Measurements from ENCODE around the gene CYBC1. TPM values are rescaled to one million over a fixed set of nuclear protein-coding genes. Genes with fewer than 3 reads are reported as not detected.
"Not testable (repeated sequence)": the region's sequence is repeated elsewhere in the genome, so short reads cannot be mapped to it uniquely, and the experiment has no call there.

The CYBC1 gene
- total and polyA plus RNA-seq, 2 donors: 27.2 to 85.3 TPM

DNA sequence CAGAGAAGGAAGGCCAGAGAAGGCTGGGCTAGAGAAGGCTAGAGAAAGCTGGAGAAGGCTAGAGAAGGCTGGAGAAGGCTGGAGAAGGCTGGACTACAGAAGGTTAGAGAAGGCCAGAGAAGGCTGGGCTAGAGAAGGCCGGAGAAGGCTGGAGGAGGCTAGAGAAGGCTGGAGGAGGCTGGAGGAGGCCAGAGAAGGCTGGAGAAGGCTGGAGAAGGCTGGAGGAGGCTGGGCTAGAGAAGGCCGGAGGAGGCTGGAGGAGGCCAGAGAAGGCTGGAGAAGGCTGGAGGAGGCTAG lies 25.7 kb downstream of the CYBC1 start:
- no peak for DNase-seq (ENCODE audit: extremely low spot score)
- Histone ChIP-seq H3K27ac (ENCODE audit: low read depth) (no peak overlapping the region), H3K4me1 (ENCODE audit: insufficient read depth) (no peaks in the 10 kb centered on the region), H3K36me3 (ENCODE audit: insufficient read depth) (no peaks in the 10 kb centered on the region), H3K4me3 (ENCODE audit: low read depth, low read length) (no peak overlapping the region)
- 96% methylated on average over 2 of the region's 2 CpGs for WGBS

DNA sequence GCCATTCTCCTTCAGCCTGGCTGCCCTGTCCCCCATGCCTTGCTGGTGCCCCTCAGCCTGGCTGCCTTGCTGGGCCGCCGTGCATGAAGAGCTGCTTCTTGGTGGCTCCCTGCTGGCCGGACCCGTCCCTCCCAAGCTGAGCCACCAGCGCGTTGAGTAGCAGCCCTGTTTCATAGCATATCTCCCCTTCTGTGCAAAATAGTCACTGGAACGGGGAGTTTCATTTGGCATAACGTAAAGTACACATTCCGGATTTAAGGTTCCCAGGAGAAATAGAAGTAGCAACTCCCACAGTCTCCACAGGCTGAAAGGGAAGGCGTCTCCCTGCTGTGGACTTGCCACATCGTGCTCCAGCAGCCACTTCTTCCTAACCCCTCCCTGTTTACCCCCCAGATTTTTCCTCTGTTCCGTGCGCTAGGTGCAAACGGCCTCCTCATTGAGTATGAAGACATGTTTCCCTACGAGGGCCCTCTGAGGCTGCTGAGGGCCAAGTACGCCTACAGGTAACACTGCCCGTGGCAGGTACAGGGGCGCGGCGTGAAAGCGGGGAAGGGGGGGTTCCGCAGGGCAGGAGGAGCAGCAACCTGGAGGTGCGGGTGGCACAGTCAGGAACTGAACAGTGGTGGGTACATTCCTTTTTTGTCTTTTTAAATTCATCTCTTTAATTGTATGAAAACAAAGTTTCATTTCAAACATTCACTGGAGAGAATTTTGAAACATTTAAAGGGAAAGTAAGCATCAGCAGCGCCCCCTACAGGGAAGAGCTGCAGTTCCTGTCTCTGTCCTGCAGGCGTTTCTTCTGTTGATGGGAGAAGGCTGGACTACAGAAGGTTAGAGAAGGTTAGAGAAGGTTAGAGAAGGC lies 26.3 kb downstream of the CYBC1 start:
- 81% methylated on average over 25 of the region's 25 CpGs for WGBS
- Histone ChIP-seq H3K36me3 (ENCODE audit: insufficient read depth) (no peaks in the 10 kb centered on the region), H3K4me1 (ENCODE audit: insufficient read depth) (no peaks in the 10 kb centered on the region), H3K4me3 (ENCODE audit: low read depth, low read length) (no peak overlapping the region), H3K27ac (ENCODE audit: low read depth) (no peak overlapping the region)
- no peak for DNase-seq (ENCODE audit: extremely low spot score)

DNA sequence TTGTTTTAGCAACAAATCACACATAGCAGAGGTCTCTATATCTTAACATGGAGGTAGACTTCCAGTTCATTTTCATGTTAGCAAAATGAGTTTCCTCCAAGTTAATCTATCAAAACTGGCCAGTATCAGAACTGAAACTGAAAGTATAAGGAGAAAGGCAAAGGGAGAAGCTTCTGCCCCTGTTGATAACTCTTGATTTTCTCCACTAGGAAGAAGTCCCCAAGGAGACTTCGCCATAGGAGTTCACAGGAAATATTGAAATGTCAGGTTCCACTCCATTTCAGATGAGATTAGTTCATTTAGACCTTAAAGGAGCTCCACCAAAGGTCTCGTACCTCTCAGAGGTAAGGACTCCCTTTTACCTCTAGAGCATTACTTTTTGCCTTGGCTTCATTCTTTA lies 31.0 kb downstream of the CYBC1 start:
- Histone ChIP-seq H3K4me3 (ENCODE audit: low read depth, low read length) (no peak overlapping the region), H3K27ac (ENCODE audit: low read depth) (no peak overlapping the region), H3K36me3 (ENCODE audit: insufficient read depth) (no peaks in the 10 kb centered on the region), H3K4me1 (ENCODE audit: insufficient read depth) (no peaks in the 10 kb centered on the region)
- DNase-seq (ENCODE audit: extremely low spot score): no peak
- WGBS: 92% methylated on average over 2 of the region's 2 CpGs

DNA sequence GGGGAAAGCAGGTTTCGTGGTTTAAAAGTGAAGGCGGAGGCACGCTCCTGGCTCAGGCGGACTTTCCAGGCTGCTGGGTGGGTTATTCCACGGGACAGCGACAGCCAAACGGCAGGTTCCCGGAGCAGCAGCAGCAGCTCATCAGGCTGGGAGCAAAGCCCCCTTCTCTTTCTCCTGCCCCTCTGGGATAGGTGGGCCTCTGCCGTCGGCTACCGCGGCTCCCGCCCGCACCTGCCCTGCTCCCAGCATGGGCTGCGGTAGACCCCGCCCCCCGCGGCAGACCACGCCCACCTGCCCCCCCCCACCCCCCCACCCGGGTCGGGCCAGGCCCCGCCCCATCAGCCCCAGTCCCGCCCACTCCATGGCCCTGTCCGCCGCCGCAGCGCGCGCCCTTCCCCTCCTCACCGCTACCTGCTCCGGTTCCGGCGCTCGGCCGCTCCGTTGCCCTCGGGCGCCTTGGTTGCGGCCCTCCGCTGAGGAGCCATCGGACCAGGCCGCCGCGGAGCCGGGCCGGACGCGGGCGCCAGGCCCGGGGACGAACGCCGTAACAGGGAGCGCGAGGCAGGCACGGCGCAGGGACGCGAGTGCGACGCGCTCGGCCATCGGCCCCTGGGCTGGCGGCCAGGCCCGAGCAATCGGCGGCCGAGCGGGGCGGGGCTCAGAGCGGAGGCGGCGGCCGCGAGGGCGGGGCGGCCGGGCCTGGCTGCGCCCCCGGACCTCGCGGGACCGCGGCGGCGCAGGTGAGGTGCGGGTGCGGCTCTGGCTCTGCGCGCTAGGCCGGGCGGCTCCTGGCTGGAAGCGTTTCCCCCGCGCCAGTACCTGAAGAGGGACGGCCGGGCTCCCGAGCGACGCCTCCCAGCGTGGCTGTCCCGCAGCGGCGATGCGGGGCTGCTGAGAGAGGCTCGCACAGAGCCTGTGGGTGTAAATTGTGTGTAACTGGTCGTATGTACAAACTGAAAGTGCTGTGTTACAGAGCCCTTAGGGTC lies 32.3 kb downstream of the CYBC1 start, which contains the start of the genes HEXD and OGFOD3:
TSS of gene HEXD (plus strand) at position 347 of the 986 bp plus-strand sequence. CDS start 1,453 bp downstream, outside the sequence.
TSS of gene OGFOD3 (minus strand) at position 586 of the 986 bp plus-strand sequence. CDS start at position 485, 101 bp downstream.
- Histone ChIP-seq H3K4me1 (ENCODE audit: insufficient read depth) (no peaks in the 10 kb centered on the region), H3K27ac (ENCODE audit: low read depth) (peak within 1 kb of the TSS; percentile 97), H3K4me3 (ENCODE audit: low read depth, low read length) (peak within 1 kb of the TSS; percentile 76), H3K36me3 (ENCODE audit: insufficient read depth) (no peaks in the 10 kb centered on the region)
- under 1% methylated on average over 107 of the region's 108 CpGs for WGBS
- no peak for DNase-seq (ENCODE audit: extremely low spot score)

DNA sequence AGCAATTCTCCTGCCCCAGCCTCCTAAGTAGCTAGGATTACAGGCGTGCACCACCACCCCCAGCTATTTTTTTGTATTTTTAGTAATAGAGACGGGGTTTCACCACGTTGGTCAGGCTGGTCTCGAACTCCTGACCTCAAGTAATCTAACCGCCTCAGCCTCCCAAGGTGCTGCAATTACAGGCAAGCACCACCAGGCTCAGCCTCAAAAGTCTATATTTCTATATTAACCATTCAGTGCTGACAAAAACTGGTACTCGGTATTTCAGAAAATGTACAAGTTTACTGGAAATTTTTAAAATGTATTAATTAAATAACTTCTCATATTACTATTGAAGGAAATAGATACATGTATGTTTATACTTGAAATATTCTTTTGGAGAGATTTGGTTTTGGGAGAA lies 33.8 kb downstream of the CYBC1 start:
- H3K4me3 ChIP-seq (ENCODE audit: low read depth, low read length): no peak overlapping the region
- WGBS: 90% methylated on average over 6 of the region's 6 CpGs
- H3K27ac ChIP-seq (ENCODE audit: low read depth): no peak overlapping the region
- no peaks in the 10 kb centered on the region for H3K4me1 ChIP-seq (ENCODE audit: insufficient read depth)
- DNase-seq (ENCODE audit: extremely low spot score): no peak
- H3K36me3 ChIP-seq (ENCODE audit: insufficient read depth): no peaks in the 10 kb centered on the region

DNA sequence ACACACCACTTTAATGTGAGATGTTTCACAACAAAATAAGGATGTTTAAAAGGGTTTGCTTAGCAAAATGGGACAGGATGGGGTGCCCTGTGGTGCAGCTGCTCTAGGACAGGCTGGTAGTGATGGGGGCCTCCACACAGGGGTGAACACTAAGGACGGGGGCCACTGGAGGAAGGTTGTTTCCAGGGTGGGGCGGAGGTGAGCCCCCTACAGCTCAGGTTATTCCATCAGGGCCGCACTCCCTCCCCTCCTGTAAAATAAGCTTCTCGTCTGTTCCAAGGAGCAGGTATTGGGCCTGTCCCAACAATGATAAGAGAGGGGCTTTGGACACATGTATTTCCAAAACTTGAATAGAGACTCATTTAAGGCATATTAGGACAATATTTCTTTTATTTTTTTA lies 34.3 kb downstream of the CYBC1 start:
- WGBS: 95% methylated on average over 4 of the region's 4 CpGs
- Histone ChIP-seq H3K4me3 (ENCODE audit: low read depth, low read length) (no peak overlapping the region), H3K27ac (ENCODE audit: low read depth) (no peak overlapping the region), H3K4me1 (ENCODE audit: insufficient read depth) (no peaks in the 10 kb centered on the region), H3K36me3 (ENCODE audit: insufficient read depth) (no peaks in the 10 kb centered on the region)
- no peak for DNase-seq (ENCODE audit: extremely low spot score)

DNA sequence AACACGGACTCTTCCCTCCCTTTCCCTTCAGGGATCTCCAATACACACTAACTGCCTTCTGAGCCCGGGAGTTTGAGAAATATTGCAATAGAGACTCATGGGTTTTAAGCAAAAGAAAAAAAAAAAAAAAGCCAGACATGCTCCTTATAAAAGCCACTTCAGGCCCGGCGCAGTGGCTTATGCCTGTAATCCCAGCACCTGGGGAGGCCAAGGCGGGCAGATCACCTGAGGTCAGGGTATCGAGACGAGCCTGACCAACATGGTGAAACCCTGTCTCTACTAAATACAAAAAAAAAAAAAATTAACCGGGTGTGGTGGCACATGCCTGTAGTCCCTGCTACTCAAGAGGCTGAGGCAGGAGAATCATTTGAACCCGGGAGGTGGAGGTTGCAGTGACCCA lies 34.8 kb downstream of the CYBC1 start:
- Histone ChIP-seq H3K4me3 (ENCODE audit: low read depth, low read length) (no peak overlapping the region), H3K36me3 (ENCODE audit: insufficient read depth) (no peaks in the 10 kb centered on the region), H3K27ac (ENCODE audit: low read depth) (no peak overlapping the region), H3K4me1 (ENCODE audit: insufficient read depth) (no peaks in the 10 kb centered on the region)
- DNase-seq (ENCODE audit: extremely low spot score): no peak
- WGBS: 90% methylated on average over 9 of the region's 9 CpGs

DNA sequence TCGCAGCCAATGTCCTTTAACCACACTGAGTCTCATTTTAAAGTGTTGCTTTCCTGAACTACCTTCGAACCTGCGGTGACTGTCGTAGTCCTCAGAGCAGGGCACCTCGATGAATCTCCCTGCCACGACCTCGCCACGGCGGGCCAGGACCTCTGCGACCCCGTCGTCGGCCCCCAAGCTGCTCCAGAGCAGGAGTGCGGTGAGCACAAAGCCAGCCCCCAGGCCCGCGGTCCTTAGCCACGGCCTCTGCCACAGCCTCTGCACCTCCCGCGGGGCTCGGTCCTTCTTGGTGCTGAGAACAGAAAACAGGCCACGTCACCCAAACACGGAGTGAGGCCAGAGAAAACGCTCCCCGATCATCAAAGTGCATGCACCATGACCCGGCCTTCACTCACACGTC lies 35.2 kb downstream of the CYBC1 start:
- DNase-seq (ENCODE audit: extremely low spot score): no peak
- Histone ChIP-seq H3K4me1 (ENCODE audit: insufficient read depth) (no peaks in the 10 kb centered on the region), H3K36me3 (ENCODE audit: insufficient read depth) (no peaks in the 10 kb centered on the region), H3K27ac (ENCODE audit: low read depth) (no peak overlapping the region), H3K4me3 (ENCODE audit: low read depth, low read length) (no peak overlapping the region)
- 89% methylated on average over 26 of the region's 26 CpGs for WGBS

DNA sequence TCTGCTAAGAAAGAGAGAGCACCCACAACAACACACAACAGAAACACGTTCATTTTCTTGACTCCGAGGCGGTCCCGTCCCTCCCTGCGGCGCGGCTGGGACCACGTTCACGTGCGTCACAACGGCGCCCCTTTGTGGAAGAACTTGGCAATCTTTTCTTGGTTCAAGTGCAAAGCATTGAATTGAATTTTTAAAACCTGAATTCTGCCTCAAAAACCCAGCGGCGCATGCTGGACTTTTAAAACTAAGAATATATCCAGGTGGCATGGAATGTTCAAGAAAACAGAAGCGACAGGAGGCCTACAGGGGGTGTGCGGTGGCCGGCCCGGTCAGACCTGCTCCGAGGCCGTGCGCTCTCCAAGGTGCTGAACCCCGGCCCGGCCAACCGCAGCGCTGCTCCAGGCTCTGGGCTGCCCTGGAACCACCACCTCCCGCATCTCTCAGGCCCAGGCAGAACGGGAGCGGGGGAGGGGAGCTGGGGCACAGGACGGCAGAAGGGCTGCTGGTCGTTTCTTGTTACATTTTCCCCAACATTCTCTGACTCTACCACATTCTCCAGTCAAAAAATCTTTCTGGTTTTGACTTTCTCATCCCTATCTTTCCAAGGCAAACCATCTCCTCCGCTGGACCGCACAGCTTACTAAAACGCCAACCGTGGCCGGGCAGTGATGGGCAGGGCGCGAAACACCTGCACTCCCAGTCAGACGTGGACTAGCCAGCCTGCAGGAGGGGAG lies 35.8 kb downstream of the CYBC1 start:
- no peaks in the 10 kb centered on the region for H3K36me3 ChIP-seq (ENCODE audit: insufficient read depth)
- H3K27ac ChIP-seq (ENCODE audit: low read depth): no peak overlapping the region
- DNase-seq (ENCODE audit: extremely low spot score): no peak
- H3K4me1 ChIP-seq (ENCODE audit: insufficient read depth): no peaks in the 10 kb centered on the region
- H3K4me3 ChIP-seq (ENCODE audit: low read depth, low read length): no peak overlapping the region
- WGBS: 20% methylated on average over 38 of the region's 38 CpGs

DNA sequence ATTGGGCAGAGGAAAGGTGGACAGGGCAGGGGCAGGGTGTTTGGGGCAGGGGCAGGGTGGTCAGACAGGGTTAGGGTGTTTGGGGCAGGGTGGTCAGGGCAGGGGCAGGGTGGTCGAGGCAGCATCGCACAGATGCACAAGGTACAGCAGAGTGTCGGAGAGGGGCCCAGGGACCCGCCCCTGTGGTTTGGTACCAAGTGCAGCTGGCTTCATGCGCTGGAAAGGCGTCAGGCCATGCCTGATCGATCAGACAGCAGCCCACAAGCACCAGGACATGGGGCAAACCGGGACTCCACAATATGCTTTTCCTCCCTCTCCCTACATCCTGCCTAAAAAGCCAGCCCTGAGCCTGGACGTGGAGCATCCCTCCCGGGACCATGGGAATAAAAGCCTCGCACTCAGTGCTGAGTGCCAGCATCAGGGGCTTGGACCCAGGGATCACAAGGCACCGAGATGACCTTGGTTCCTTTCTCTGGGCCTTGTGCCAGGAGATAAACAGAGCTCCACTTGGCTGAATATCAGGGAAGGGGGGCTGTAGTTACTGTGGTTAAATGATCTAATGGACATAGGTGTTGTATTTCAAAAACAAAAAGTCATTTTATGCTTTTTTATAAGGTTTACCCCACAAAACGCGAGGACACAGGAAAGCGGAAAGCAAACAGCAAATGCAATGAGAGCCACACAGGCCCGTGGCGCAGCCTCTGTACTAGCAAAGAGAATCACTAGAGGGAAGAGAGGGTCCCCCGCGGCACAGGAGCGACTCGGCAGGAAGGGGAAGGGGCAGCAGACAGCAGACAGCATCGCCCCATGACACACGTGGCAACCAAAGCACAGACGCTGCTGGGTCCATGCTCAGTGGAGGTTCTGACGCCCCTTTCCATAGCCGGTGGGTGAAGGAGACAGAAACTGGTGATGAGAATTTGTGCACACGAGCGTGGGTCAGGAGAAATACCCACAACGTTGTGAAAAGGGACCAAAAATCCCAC lies 37.7 kb downstream of the CYBC1 start:
- Histone ChIP-seq H3K27ac (ENCODE audit: low read depth) (no peak overlapping the region), H3K4me1 (ENCODE audit: insufficient read depth) (no peaks in the 10 kb centered on the region), H3K36me3 (ENCODE audit: insufficient read depth) (no peaks in the 10 kb centered on the region), H3K4me3 (ENCODE audit: low read depth, low read length) (no peak overlapping the region)
- 88% methylated on average over 29 of the region's 29 CpGs for WGBS
- DNase-seq (ENCODE audit: extremely low spot score): no peak

DNA sequence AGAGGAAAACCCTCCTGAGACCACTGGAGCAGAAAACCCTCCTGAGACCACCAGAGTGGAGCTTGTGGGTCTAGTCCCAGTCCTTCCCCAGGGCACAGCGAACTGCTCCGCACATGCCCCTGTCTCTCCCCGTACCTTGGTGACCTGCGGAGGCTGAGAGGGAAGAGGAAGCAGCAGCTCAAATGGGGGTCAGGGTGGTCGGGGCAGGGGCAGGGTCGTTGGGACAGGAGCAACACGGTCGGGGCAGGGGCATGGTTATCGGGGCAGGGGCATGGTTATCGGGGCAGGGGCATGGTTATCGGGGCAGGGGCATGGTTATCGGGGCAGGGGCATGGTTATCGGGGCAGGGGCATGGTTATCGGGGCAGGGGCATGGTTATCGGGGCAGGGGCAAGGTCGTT lies 38.5 kb downstream of the CYBC1 start:
- not testable (repeated sequence) for H3K36me3 ChIP-seq (ENCODE audit: insufficient read depth); DNase-seq (ENCODE audit: extremely low spot score); H3K4me3 ChIP-seq (ENCODE audit: low read depth, low read length); H3K27ac ChIP-seq (ENCODE audit: low read depth); H3K4me1 ChIP-seq (ENCODE audit: insufficient read depth)
- 94% methylated on average over 16 of the region's 16 CpGs for WGBS

DNA sequence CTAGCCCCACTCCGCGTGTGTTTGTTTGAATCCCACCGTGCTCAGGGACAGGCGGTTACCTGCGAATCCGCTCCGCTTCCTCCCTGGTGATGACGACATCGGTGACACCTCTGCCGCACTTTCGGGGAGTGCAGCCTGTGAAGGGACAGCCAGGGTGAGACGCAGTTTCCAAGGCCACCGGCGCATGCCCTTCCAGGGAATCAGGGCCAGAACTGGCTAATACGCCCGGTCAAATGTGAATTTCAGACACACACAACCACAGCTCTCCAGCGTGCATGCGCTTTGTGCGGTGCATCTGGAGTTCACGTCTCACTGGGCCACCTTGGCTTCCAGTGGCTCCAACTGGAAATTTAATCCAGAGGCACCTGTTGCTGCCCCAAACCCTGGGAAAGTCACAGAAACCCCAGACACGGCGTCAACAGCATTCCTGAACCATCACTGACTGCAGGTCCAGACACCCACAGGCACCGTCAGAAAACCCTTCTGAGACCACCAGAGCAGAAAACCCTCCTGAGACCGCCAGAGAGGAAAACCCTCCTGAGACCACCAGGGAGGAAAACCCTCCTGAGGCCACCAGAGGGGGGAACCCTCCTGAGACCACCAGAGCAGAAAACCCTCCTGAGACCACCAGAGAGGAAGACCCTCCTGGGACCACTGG lies 39.0 kb downstream of the CYBC1 start:
- DNase-seq (ENCODE audit: extremely low spot score): no peak
- Histone ChIP-seq H3K27ac (ENCODE audit: low read depth) (no peak overlapping the region), H3K4me3 (ENCODE audit: low read depth, low read length) (no peak overlapping the region), H3K36me3 (ENCODE audit: insufficient read depth) (no peaks in the 10 kb centered on the region), H3K4me1 (ENCODE audit: insufficient read depth) (no peaks in the 10 kb centered on the region)
- WGBS: 94% methylated on average over 24 of the region's 24 CpGs

Measured in urinary bladder (tissue), 4 donors.